Mesendoderm (in vitro differentiated cells): ENCODE measurements around the gene FBXL3.

Experiments
- DNase-seq: peaks from one replicate; pipeline ENCODE4 v3.0.0; 2013
- H2AK5ac ChIP-seq: 2 replicates; pipeline ENCODE4 v1.6.1; 2013; ENCODE audit warnings: low read length, inconsistent platforms
- H2BK120ac ChIP-seq: 2 replicates; pipeline ENCODE4 v1.6.1; 2013; ENCODE audit warnings: low read depth, mild to moderate bottlenecking, low read length, moderate library complexity, mixed read lengths
- H2BK15ac ChIP-seq: replicated peaks from 2 replicates; pipeline ENCODE4 v1.6.1; 2013; ENCODE audit warnings: low read depth, mild to moderate bottlenecking, moderate library complexity
- H2BK5ac ChIP-seq: 2 replicates; pipeline ENCODE4 v1.6.1; 2013; ENCODE audit warnings: low read length, inconsistent platforms
- H3K18ac ChIP-seq: 2 replicates; pipeline ENCODE4 v1.6.1; 2013; ENCODE audit warnings: mild to moderate bottlenecking, low read length, mixed read lengths
- H3K23ac ChIP-seq: one replicate; pipeline ENCODE4 v1.6.1; 2013; ENCODE audit warnings: low read length
- H3K27ac ChIP-seq: 2 replicates; pipeline ENCODE4 v1.5.1; 2013; ENCODE audit warnings: low read depth, mild to moderate bottlenecking, inconsistent platforms, low read length, moderate library complexity
- H3K27me3 ChIP-seq: 2 replicates; pipeline ENCODE4 v1.6.1; 2013; ENCODE audit warnings: low read length, control low read depth, mild to moderate bottlenecking, inconsistent platforms; ENCODE audit not compliant: insufficient read depth, poor library complexity
- H3K36me3 ChIP-seq: 2 replicates; pipeline ENCODE4 v1.6.1; 2013; ENCODE audit warnings: low read length, inconsistent platforms; ENCODE audit not compliant: control insufficient read depth, insufficient read depth
- H3K4ac ChIP-seq: one replicate; pipeline ENCODE4 v1.6.1; 2013; ENCODE audit warnings: low read depth, mild to moderate bottlenecking, low read length, moderate library complexity
- H3K4me1 ChIP-seq: 2 replicates; pipeline ENCODE4 v1.6.1; 2013; ENCODE audit warnings: low read depth, low read length, inconsistent platforms; ENCODE audit not compliant: control insufficient read depth
- H3K4me2 ChIP-seq: 2 replicates; pipeline ENCODE4 v1.6.1; 2013; ENCODE audit warnings: low read length
- H3K4me3 ChIP-seq: 2 replicates; pipeline ENCODE4 v1.5.1; 2013; ENCODE audit warnings: mild to moderate bottlenecking, low read length
- H3K56ac ChIP-seq: one replicate; pipeline ENCODE4 v1.6.1; 2013; ENCODE audit warnings: low read length
- H3K79me1 ChIP-seq: 2 replicates; pipeline ENCODE4 v1.6.1; 2013; ENCODE audit warnings: low read length, inconsistent platforms
- H3K79me2 ChIP-seq: 2 replicates; pipeline ENCODE4 v1.6.1; 2013; ENCODE audit warnings: mild to moderate bottlenecking, low read length; ENCODE audit not compliant: control insufficient read depth, insufficient read depth
- H3K9ac ChIP-seq: 2 replicates; pipeline ENCODE4 v1.6.1; 2013; ENCODE audit warnings: low read length, inconsistent platforms
- H4K5ac ChIP-seq: one replicate; pipeline ENCODE4 v1.6.1; 2013; ENCODE audit warnings: low read length
- H4K8ac ChIP-seq: one replicate; pipeline ENCODE4 v1.6.1; 2013; ENCODE audit warnings: low read depth, mild to moderate bottlenecking, control low read depth, low read length, moderate library complexity
- WGBS: extraction: QIAGEN DNeasy Blood & Tissue Kit; methylation state at CpG from one replicate; pipeline ENCODE4 v1.1.7; 2013; ENCODE audit warnings: low lambda C conversion rate, missing lambda C conversion rate; ENCODE audit not compliant: insufficient coverage; ENCODE audit errors: extremely low coverage; 5-methylcytosine and 5-hydroxymethylcytosine counted together

The FBXL3 gene

DNA sequence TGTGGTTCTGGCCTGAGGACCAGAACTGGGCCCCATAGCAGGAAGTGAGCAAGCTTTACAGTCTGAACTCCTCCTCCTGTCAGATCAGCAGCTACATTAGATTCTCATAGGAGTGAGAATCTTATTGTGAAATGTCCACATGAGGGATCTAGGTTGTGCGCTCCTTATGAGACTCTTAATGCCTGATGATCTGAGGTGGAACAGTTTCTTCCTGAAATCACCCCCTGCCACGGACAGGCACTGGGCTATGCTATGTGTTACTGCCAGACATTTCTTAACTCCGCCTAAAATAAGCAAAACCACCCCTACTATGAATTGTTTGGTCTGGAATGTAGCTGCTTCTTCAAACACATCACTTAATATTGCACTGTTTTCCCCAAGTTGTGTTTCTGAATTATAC is 4.6 kb downstream of the FBXL3 start:
- Histone ChIP-seq H3K18ac (peak overlapping the region; percentile 51), H2BK5ac (no peak overlapping the region), H3K4me1 (peaks cover 6% of the 10 kb centered on the region), H2AK5ac (no peak overlapping the region), H4K8ac (no peak overlapping the region), H3K23ac (peak overlapping the region; percentile 50), H2BK120ac (no peak overlapping the region), H2BK15ac (no peak overlapping the region), H4K5ac (no peak overlapping the region), H3K4me3 (no peak overlapping the region), H3K4me2 (no peak overlapping the region), H3K27me3 (no peaks in the 10 kb centered on the region), H3K36me3 (no peaks in the 10 kb centered on the region), H3K27ac (no peak overlapping the region), H3K79me1 (peaks cover 9% of the 10 kb centered on the region), H3K56ac (no peak overlapping the region), H3K79me2 (peaks cover 45% of the 10 kb centered on the region), H3K9ac (no peak overlapping the region), H3K4ac (no peak overlapping the region)
- no CpG with 5 or more reads among the region's 3 CpGs for WGBS
- DNase-seq, result no peak

GRCh38 chr13:77019756-77020155 is 7.2 kb downstream of the FBXL3 start:
- H3K4me3 ChIP-seq, result no peak overlapping the region
- H4K5ac ChIP-seq, result no peak overlapping the region
- peaks cover 30% of the 10 kb centered on the region for H3K79me2 ChIP-seq
- H3K9ac ChIP-seq, result no peak overlapping the region
- no peak overlapping the region for H3K27ac ChIP-seq
- peaks cover 9% of the 10 kb centered on the region for H3K79me1 ChIP-seq
- H2BK5ac ChIP-seq, result no peak overlapping the region
- no peak overlapping the region for H2BK15ac ChIP-seq
- H3K18ac ChIP-seq, result no peak overlapping the region
- no peak overlapping the region for H2AK5ac ChIP-seq
- H3K56ac ChIP-seq, result no peak overlapping the region
- no peak overlapping the region for H3K4me2 ChIP-seq
- no peak for DNase-seq
- no peak overlapping the region for H3K23ac ChIP-seq
- peaks cover 6% of the 10 kb centered on the region for H3K4me1 ChIP-seq
- H3K36me3 ChIP-seq, result no peaks in the 10 kb centered on the region
- H2BK120ac ChIP-seq, result no peak overlapping the region
- H3K4ac ChIP-seq, result no peak overlapping the region
- H4K8ac ChIP-seq, result no peak overlapping the region
- no peaks in the 10 kb centered on the region for H3K27me3 ChIP-seq

- no peak overlapping the region for H2BK15ac ChIP-seq
- H3K79me1 ChIP-seq, result peaks cover 6% of the 10 kb centered on the region
- no peaks in the 10 kb centered on the region for H3K36me3 ChIP-seq
- no peak overlapping the region for H4K5ac ChIP-seq
- H3K9ac ChIP-seq, result no peak overlapping the region
- no peak overlapping the region for H3K4me2 ChIP-seq
- no peak overlapping the region for H3K23ac ChIP-seq
- no peak overlapping the region for H2BK5ac ChIP-seq
- peaks cover 11% of the 10 kb centered on the region for H3K79me2 ChIP-seq
- H2BK120ac ChIP-seq, result no peak overlapping the region
- no peak overlapping the region for H3K56ac ChIP-seq
- no peak overlapping the region for H4K8ac ChIP-seq
- H3K4me1 ChIP-seq, result no peaks in the 10 kb centered on the region
- H3K4ac ChIP-seq, result no peak overlapping the region
- no peak overlapping the region for H3K27ac ChIP-seq
- peaks cover 2% of the 10 kb centered on the region for H3K27me3 ChIP-seq
- no peak overlapping the region for H3K18ac ChIP-seq
- no peak overlapping the region for H3K4me3 ChIP-seq
- no peak overlapping the region for H2AK5ac ChIP-seq
- WGBS, result no CpG with 5 or more reads among the region's 6 CpGs
- DNase-seq, result no peak
Measured at GRCh38 chr13:77016888-77017623, 9.9 kb downstream of the FBXL3 start.

DNA sequence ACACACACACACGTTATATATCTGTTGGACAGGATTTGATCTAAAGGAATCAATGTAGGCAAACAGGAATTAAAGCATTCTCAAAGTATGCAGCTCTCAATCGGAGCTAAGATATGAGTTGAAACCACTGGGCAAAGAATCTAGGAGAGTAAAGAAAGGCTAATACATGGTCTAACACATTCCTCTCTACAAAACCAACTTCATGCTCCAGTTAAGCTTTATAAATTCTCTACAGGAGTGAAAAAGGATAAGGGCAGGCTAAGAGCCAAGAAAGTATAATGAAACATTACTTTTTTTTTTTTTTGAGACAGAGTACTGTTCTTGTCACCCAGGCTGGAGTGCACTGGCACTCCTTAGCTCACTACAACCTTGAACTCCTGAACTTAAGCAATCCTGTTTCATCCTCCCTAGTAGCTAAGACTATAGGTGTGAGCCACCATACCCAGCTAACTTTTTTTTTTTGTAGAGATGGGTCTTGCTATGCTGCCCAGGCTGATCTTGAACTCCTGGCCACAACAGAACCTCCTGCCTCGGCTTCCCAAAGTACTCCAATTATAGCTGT is 10.6 kb downstream of the FBXL3 start:
- Histone ChIP-seq H2BK15ac (no peak overlapping the region), H3K18ac (no peak overlapping the region), H4K8ac (no peak overlapping the region), H3K27me3 (peaks cover 2% of the 10 kb centered on the region), H2BK5ac (no peak overlapping the region), H3K36me3 (no peaks in the 10 kb centered on the region), H3K9ac (no peak overlapping the region), H3K4me2 (no peak overlapping the region), H3K56ac (no peak overlapping the region), H3K23ac (no peak overlapping the region), H2BK120ac (no peak overlapping the region), H2AK5ac (no peak overlapping the region), H4K5ac (no peak overlapping the region), H3K4me3 (no peak overlapping the region), H3K27ac (no peak overlapping the region), H3K4me1 (no peaks in the 10 kb centered on the region), H3K79me2 (peaks cover 8% of the 10 kb centered on the region), H3K4ac (no peak overlapping the region), H3K79me1 (peaks cover 6% of the 10 kb centered on the region)
- no CpG with 5 or more reads among the region's 3 CpGs for WGBS
- DNase-seq, result no peak

- WGBS, result no CpG with 5 or more reads among the region's 2 CpGs
Measured at GRCh38 chr13:77014906-77015685, 11.9 kb downstream of the FBXL3 start.

More at GRCh38 chr13:77014906-77015685, 11.9 kb downstream of the FBXL3 start:
- H2BK5ac ChIP-seq, result no peak overlapping the region
- H3K9ac ChIP-seq, result no peak overlapping the region
- H3K79me1 ChIP-seq, result peaks cover 4% of the 10 kb centered on the region
- H4K5ac ChIP-seq, result no peak overlapping the region
- no peak overlapping the region for H3K4me3 ChIP-seq
- H2BK120ac ChIP-seq, result no peak overlapping the region
- no peak overlapping the region for H3K18ac ChIP-seq
- no peak overlapping the region for H2AK5ac ChIP-seq
- H3K36me3 ChIP-seq, result peaks cover 1% of the 10 kb centered on the region
- H3K56ac ChIP-seq, result no peak overlapping the region
- H3K27me3 ChIP-seq, result peaks cover 2% of the 10 kb centered on the region
- H3K4me2 ChIP-seq, result no peak overlapping the region
- H3K4me1 ChIP-seq, result no peaks in the 10 kb centered on the region
- H4K8ac ChIP-seq, result no peak overlapping the region
- no peak overlapping the region for H3K27ac ChIP-seq
- no peak overlapping the region for H3K23ac ChIP-seq
- no peak overlapping the region for H2BK15ac ChIP-seq
- H3K79me2 ChIP-seq, result peaks cover 2% of the 10 kb centered on the region
- no peak overlapping the region for H3K4ac ChIP-seq
- DNase-seq, result no peak
